ENCODE data around the gene TCEAL3. TPM values are rescaled to one million over a fixed set of nuclear protein-coding genes. Genes with fewer than 3 reads are reported as not detected.
"Not testable (repeated sequence)": the region's sequence is repeated elsewhere in the genome, so short reads cannot be mapped to it uniquely, and the experiment has no call there.

The TCEAL3 gene
- total RNA-seq, 4 donors from 2014 or later, result 2.8 to 38.3 (median 11.3) TPM

DNA sequence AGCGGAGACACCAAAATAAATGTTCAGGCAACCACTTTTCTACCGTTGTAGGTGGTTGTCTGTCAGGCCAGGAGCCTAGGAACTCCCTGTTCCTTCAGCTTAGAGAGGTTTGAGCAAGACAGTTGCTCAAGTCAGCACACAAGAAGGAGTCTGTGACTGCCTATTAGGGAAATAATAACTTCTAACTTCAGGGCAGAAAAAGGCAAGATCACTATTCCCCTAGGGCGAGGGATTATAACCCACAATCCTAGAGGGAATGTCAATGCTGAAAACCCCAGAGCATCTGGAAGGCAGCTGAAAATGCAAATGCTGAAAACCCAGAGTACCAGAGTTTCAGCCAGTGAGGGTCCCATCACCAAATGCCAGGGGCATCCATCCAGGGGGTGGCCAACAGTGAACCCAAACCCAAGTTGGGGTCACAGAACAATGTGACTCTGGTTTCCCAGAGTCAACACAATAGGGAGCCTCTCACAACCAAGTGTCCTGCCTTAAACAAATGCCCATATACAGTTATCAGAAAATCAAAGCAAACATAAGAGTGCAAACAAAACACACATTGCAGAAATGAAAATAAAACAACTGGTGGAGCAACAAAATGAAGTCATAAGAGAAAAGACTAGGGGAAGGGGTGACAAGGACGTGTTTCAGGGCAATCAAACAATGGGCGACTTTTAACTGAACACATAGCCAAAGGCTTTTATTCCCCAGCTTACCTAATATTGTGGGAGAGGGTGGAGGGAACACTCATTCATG, 51.1 kb downstream of the TCEAL3 start:
- WGBS, 2 donors, result 50 to 74% methylated on average over 5 of the region's 5 CpGs
- no peaks in the 10 kb centered on the region for H3K4me1 ChIP-seq
- DNase-seq, result no peak
- no peak overlapping the region for H3K27ac ChIP-seq
- H3K27me3 ChIP-seq, result no peaks in the 10 kb centered on the region
- H3K4me3 ChIP-seq, result no peak overlapping the region
- intact Hi-C loops (cut with DNase I), result no loop called here
- H3K9me3 ChIP-seq, result no peaks in the 10 kb centered on the region
- H3K36me3 ChIP-seq, result no peaks in the 10 kb centered on the region
- TF ChIP-seq, protein P1, sequence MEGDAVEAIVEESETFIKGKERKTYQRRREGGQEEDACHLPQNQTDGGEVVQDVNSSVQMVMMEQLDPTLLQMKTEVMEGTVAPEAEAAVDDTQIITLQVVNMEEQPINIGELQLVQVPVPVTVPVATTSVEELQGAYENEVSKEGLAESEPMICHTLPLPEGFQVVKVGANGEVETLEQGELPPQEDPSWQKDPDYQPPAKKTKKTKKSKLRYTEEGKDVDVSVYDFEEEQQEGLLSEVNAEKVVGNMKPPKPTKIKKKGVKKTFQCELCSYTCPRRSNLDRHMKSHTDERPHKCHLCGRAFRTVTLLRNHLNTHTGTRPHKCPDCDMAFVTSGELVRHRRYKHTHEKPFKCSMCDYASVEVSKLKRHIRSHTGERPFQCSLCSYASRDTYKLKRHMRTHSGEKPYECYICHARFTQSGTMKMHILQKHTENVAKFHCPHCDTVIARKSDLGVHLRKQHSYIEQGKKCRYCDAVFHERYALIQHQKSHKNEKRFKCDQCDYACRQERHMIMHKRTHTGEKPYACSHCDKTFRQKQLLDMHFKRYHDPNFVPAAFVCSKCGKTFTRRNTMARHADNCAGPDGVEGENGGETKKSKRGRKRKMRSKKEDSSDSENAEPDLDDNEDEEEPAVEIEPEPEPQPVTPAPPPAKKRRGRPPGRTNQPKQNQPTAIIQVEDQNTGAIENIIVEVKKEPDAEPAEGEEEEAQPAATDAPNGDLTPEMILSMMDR (IDR thresholded peaks at IDR 0.05), result no peak
- no peak for TF ChIP-seq POLR2A (IDR thresholded peaks at IDR 0.05)

DNA sequence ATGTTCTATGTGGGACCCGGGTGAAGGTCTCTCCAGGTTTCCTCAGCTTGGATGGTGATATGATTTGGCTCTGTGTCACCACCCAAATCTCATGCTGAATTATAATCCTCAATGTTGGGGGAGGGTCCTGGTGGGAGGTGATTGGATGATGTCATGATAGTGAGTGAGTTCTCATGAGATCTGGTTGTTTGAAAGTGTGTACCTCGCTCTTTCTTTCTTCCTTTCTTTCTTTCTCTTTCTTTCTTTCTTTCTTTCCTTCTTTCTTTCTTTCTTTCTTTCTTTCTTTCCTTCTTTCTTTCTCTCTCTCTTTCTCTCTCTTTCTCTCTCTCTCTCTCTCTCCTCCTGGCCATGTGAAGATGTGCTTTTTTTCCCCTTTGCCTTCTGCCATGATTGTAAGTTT, 51.7 kb downstream of the TCEAL3 start:
- WGBS, 2 donors, result 86 to 90% methylated on average over 2 of the region's 2 CpGs
- intact Hi-C loops (cut with DNase I), result not testable (repeated sequence)

More for the DNA sequence above, 51.7 kb downstream of the TCEAL3 start:
- H3K36me3 ChIP-seq, H3K27ac ChIP-seq, H3K4me1 ChIP-seq, H3K4me3 ChIP-seq, H3K27me3 ChIP-seq, H3K9me3 ChIP-seq, DNase-seq: not testable (repeated sequence)

Other genes with a start within 250 kb of the TCEAL3 start
- 100 to 1,000 TPM in 1 of 4 donors, 10 to 100 TPM in 3; 32.7 to 104 (median 44.7) TPM for gene BEX3, start 231.4 kb upstream of the TCEAL3 start, total RNA-seq
- 10 to 100 TPM in 1 of 4 donors, 1 to 10 TPM in 1, under 1 TPM in 2; 0.15 to 14.1 (median 1.0) TPM for gene RAB40A, start 88.5 kb upstream of the TCEAL3 start, total RNA-seq
- gene TCEAL4, start 22.4 kb upstream of the TCEAL3 start, total RNA-seq, result 100 to 1,000 TPM in 1 of 4 donors, 10 to 100 TPM in 2, 1 to 10 TPM in 1; 9.8 to 143 (median 36.8) TPM
- gene TCEAL1, start 21.0 kb downstream of the TCEAL3 start, total RNA-seq, result 10 to 100 TPM; 10.9 to 89.6 (median 25.7) TPM
- 100 to 1,000 TPM; 189 to 240 (median 235) TPM for gene MORF4L2, start 78.7 kb downstream of the TCEAL3 start, total RNA-seq
- not detected for gene TMEM31, start 102.9 kb downstream of the TCEAL3 start, total RNA-seq
- 1 to 10 TPM in 2 of 4 donors, under 1 TPM in 2; 0.19 to 6.2 (median 3.1) TPM for gene PLP1, start 168.9 kb downstream of the TCEAL3 start, total RNA-seq
- gene RAB9B, start 224.3 kb downstream of the TCEAL3 start, total RNA-seq, result 1 to 10 TPM in 1 of 4 donors, under 1 TPM in 2, not detected in 1; 0.23 to 3.8 (median 0.35) TPM